ENCODE results near the gene TDP2.

DNA sequence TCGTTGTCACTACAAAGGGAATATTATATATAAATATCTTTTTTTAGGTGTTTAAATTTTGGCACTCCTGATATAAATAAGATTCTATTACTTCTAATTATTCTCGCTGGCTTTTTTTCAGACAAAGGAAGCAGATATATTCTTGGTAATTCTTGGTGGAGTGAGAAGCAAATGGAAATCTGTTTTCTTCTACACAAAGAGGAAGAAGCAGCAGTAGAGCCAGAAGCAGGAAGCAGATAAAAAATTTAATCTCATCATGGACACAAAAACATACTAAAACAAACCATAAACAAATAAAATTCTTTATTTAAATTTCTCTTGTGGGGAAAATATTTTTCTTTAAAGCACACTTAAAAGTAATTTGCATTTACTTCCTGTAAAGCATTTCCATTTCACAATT is 17.0 kb downstream of the TDP2 start:
- TF ChIP-seq CTCF (IDR thresholded peaks at IDR 0.05) = no peak
- no peak for TF ChIP-seq POLR2A (IDR thresholded peaks at IDR 0.05)
